Mesenchymal stem cell (in vitro differentiated cells and primary cell): Measurements from ENCODE around the gene TLR5.

Source experiments
- DNase-seq: peaks from one replicate; pipeline ENCODE4 v3.0.0-alpha.2; 2013
- H2AFZ ChIP-seq: one replicate; pipeline ENCODE4 v1.6.1; 2013; ENCODE audit warnings: low read depth, mild to moderate bottlenecking, control low read depth, inconsistent platforms, low read length, moderate library complexity
- H2AK5ac ChIP-seq: 2 replicates; pipeline ENCODE4 v1.6.1; 2013; ENCODE audit warnings: low read length, moderate library complexity, mild to moderate bottlenecking, inconsistent platforms; ENCODE audit not compliant: severe bottlenecking
- H2BK120ac ChIP-seq: one replicate; pipeline ENCODE4 v1.6.1; 2013; ENCODE audit warnings: low read depth, mild to moderate bottlenecking, inconsistent platforms, low read length, moderate library complexity
- H2BK12ac ChIP-seq, 2 experiments: one replicate each; pipeline ENCODE4 v1.6.1; 2013; ENCODE audit warnings: inconsistent platforms in 2 of 2, low read length in 2 of 2, mild to moderate bottlenecking in 2 of 2, moderate library complexity in 2 of 2, control low read depth in 1 of 2
- H2BK15ac ChIP-seq: one replicate; pipeline ENCODE4 v1.6.1; 2013; ENCODE audit warnings: mild to moderate bottlenecking, low read depth, inconsistent platforms; ENCODE audit not compliant: poor library complexity, severe bottlenecking
- H2BK5ac ChIP-seq: 2 replicates; pipeline ENCODE4 v1.6.1; 2013; ENCODE audit warnings: low read depth, mild to moderate bottlenecking, low read length, control low read depth, inconsistent platforms; ENCODE audit not compliant: poor library complexity, severe bottlenecking
- H3K14ac ChIP-seq, 2 experiments: one replicate each; pipeline ENCODE4 v1.6.1; 2013; ENCODE audit warnings: inconsistent platforms in 2 of 2, low read length in 2 of 2, control low read depth in 1 of 2, mild to moderate bottlenecking in 1 of 2, moderate library complexity in 1 of 2
- H3K18ac ChIP-seq, 2 experiments: one replicate each; pipeline ENCODE4 v1.6.1; 2013; ENCODE audit warnings: inconsistent platforms in 2 of 2, low read length in 2 of 2, control low read depth in 1 of 2, low read depth in 1 of 2, mild to moderate bottlenecking in 1 of 2
- H3K23ac ChIP-seq, 2 experiments: one replicate each; pipeline ENCODE4 v1.6.1; 2013; ENCODE audit warnings: inconsistent platforms in 2 of 2, low read length in 2 of 2, mild to moderate bottlenecking in 2 of 2, moderate library complexity in 2 of 2, control low read depth in 1 of 2
- H3K27ac ChIP-seq: 2 replicates; pipeline ENCODE4 v1.5.1; 2013; ENCODE audit warnings: mild to moderate bottlenecking, moderate library complexity, low read length, control low read depth, inconsistent platforms; ENCODE audit not compliant: poor library complexity, severe bottlenecking
- H3K27me3 ChIP-seq, 2 experiments: 2 replicates each; pipeline versions ENCODE4 v1.6.1 to v1.7.0; 2013; ENCODE audit warnings: low read length in 2 of 2, mild to moderate bottlenecking in 2 of 2, moderate library complexity in 2 of 2, control low read depth in 1 of 2, inconsistent platforms in 1 of 2; ENCODE audit not compliant: control insufficient read depth in 1 of 2, insufficient read depth in 1 of 2
- H3K36me3 ChIP-seq, 2 experiments: 2 replicates each; pipeline versions ENCODE4 v1.6.1 to v1.7.0; 2013; ENCODE audit warnings: low read length in 2 of 2, control low read depth in 1 of 2, inconsistent platforms in 1 of 2, low read depth in 1 of 2, mild to moderate bottlenecking in 1 of 2; ENCODE audit not compliant: insufficient read depth in 2 of 2, control insufficient read depth in 1 of 2
- H3K4ac ChIP-seq, 2 experiments: one replicate each; pipeline ENCODE4 v1.6.1; 2013; ENCODE audit warnings: inconsistent platforms in 2 of 2, low read length in 2 of 2, mild to moderate bottlenecking in 2 of 2, moderate library complexity in 2 of 2, control low read depth in 1 of 2, low read depth in 1 of 2
- H3K4me1 ChIP-seq: 2 replicates; pipeline ENCODE4 v1.6.1; 2013; ENCODE audit warnings: low read depth, low read length, control low read depth; ENCODE audit not compliant: control insufficient read depth, insufficient read depth
- H3K4me2 ChIP-seq: 2 replicates; pipeline ENCODE4 v1.6.1; 2013; ENCODE audit warnings: low read length, mild to moderate bottlenecking, inconsistent platforms; ENCODE audit not compliant: poor library complexity, severe bottlenecking
- H3K4me3 ChIP-seq, 2 experiments: 2 replicates each; pipeline versions ENCODE4 v1.5.1 to v1.7.0; 2013; ENCODE audit warnings: low read length in 2 of 2, mild to moderate bottlenecking in 2 of 2, control low read depth in 1 of 2, low read depth in 1 of 2; ENCODE audit not compliant: insufficient read depth in 1 of 2
- H3K79me1 ChIP-seq: replicated peaks from 2 replicates; pipeline ENCODE4 v1.6.1; 2013; ENCODE audit warnings: mild to moderate bottlenecking, control low read depth, low read length, inconsistent platforms; ENCODE audit not compliant: poor library complexity, severe bottlenecking
- H3K9ac ChIP-seq: 2 replicates; pipeline ENCODE4 v1.7.0; 2013; ENCODE audit warnings: mild to moderate bottlenecking, low read length, moderate library complexity
- H3K9me3 ChIP-seq: 2 replicates; pipeline ENCODE4 v1.7.0; 2013; ENCODE audit warnings: mild to moderate bottlenecking, low read length; ENCODE audit not compliant: control insufficient read depth
- H4K8ac ChIP-seq: one replicate; pipeline ENCODE4 v1.6.1; 2013; ENCODE audit warnings: inconsistent platforms, mild to moderate bottlenecking, low read length, moderate library complexity
- H4K91ac ChIP-seq: one replicate; pipeline ENCODE4 v1.6.1; 2013; ENCODE audit warnings: mild to moderate bottlenecking, low read length, inconsistent platforms
- WGBS: methylation state at CpG from one replicate; pipeline ENCODE4 v1.1.7; 2013; ENCODE audit warnings: mixed read lengths; 5-methylcytosine and 5-hydroxymethylcytosine counted together

Gene TLR5

DNA sequence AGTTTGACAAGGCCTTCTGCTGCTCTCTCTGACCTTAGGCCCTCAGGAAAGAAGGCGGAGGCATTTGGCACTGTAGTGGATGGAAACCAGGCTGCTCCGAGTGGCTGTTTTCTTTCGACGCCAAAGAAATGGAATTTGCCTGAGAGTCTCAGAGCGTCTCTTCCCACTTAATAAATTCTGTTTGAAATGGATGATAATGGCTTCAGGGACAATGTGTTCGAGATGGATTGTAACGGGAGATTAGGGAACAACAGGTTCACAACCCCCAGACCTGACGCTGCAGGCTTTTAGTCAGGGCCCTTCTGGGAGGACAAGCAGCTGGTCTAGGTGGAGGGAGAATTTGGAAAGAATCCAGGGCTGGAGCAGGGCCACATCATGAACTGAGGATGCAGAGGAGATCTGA is 58.6 kb downstream of the TLR5 start:
- peaks cover 15 to 39% of the 10 kb centered on the region in 2 experiments for H3K27me3 ChIP-seq
- DNase-seq: no peak
- H2AK5ac ChIP-seq: no peak overlapping the region
- H3K79me1 ChIP-seq: no peaks in the 10 kb centered on the region
- H3K23ac ChIP-seq: no peak overlapping the region
- H3K14ac ChIP-seq: no peak overlapping the region
- no peak overlapping the region for H2BK5ac ChIP-seq
- H3K18ac ChIP-seq: no peak overlapping the region
- 85% methylated on average over 8 of the region's 8 CpGs for WGBS
- no peaks in the 10 kb centered on the region for H3K36me3 ChIP-seq
- H3K27ac ChIP-seq: no peak overlapping the region
- H3K4me3 ChIP-seq: no peak overlapping the region
- H2BK120ac ChIP-seq: no peak overlapping the region
- H4K91ac ChIP-seq: no peak overlapping the region
- no peak overlapping the region for H4K8ac ChIP-seq
- H2BK12ac ChIP-seq: no peak overlapping the region
- peaks cover 2% of the 10 kb centered on the region for H3K4me1 ChIP-seq
- H3K9ac ChIP-seq: no peak overlapping the region
- no peaks in the 10 kb centered on the region for H3K9me3 ChIP-seq
- H2BK15ac ChIP-seq: no peak overlapping the region
- no peak overlapping the region for H2AFZ ChIP-seq
- no peak overlapping the region for H3K4ac ChIP-seq
- no peak overlapping the region for H3K4me2 ChIP-seq

DNA sequence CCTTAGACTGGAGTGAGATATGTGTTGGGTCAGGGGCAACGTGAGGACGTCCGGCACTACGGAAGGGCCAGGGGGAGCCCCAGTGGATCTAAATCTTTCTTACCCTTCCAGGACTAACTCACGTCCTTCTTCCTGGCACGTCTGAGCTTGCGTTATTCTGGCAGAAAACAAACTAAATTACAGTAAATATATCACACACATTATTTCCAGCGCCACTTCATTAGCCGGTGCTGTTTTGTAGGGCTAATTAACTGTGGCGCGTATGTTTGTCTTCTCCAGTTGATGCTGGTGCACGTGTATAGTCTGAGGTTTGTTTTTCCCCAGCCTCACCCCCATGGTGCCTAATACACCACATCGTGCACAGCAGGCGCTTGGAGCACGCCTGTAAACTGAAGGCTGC is 59.2 kb downstream of the TLR5 start:
- H3K4me2 ChIP-seq: no peak overlapping the region
- peaks cover 18 to 35% of the 10 kb centered on the region in 2 experiments for H3K27me3 ChIP-seq
- no peaks in the 10 kb centered on the region for H3K9me3 ChIP-seq
- H3K23ac ChIP-seq: no peak overlapping the region
- H3K36me3 ChIP-seq: no peaks in the 10 kb centered on the region
- H3K4ac ChIP-seq: no peak overlapping the region
- no peak overlapping the region for H3K18ac ChIP-seq
- no peak overlapping the region for H4K91ac ChIP-seq
- 90% methylated on average over 15 of the region's 15 CpGs for whole genome bisulfite sequencing
- no peak overlapping the region for H3K14ac ChIP-seq
- H2AK5ac ChIP-seq: no peak overlapping the region
- DNase-seq: no peak
- no peak overlapping the region for H2AFZ ChIP-seq
- no peak overlapping the region for H2BK15ac ChIP-seq
- H2BK120ac ChIP-seq: no peak overlapping the region
- H4K8ac ChIP-seq: no peak overlapping the region
- no peak overlapping the region for H3K27ac ChIP-seq
- H2BK5ac ChIP-seq: no peak overlapping the region
- no peak overlapping the region for H3K4me3 ChIP-seq
- no peak overlapping the region for H3K9ac ChIP-seq
- H3K4me1 ChIP-seq: peaks cover 2% of the 10 kb centered on the region
- H3K79me1 ChIP-seq: no peaks in the 10 kb centered on the region
- no peak overlapping the region for H2BK12ac ChIP-seq

DNA sequence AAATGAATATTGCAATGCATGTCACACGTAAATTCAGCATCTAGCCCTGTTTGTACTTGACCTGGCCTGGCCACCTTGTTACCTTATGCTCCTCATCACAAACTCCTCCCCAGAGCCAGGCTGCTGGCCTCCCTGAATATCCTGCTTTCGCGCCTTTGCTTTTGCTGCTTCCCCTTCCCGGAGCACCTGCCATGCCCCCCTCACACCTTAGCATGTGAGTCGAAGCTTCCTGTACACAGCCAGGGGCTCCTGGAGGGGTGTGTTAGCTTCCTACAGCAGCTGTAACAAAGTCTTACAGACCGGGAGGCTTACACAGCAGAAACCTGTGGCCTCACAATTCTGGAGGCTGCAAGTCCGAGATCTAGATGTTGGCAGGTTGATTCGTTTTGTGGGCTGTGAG is 60.1 kb downstream of the TLR5 start:
- Histone ChIP-seq H4K91ac (no peak overlapping the region), H3K18ac (no peak overlapping the region), H3K9me3 (no peaks in the 10 kb centered on the region), H3K4me2 (no peak overlapping the region), H3K27me3 (peaks cover 18 to 30% of the 10 kb centered on the region in 2 experiments), H3K23ac (no peak overlapping the region), H3K79me1 (no peaks in the 10 kb centered on the region), H3K4ac (no peak overlapping the region), H3K9ac (no peak overlapping the region), H2BK15ac (no peak overlapping the region), H3K27ac (no peak overlapping the region), H3K4me1 (peaks cover 2% of the 10 kb centered on the region), H4K8ac (no peak overlapping the region), H2BK120ac (no peak overlapping the region), H3K14ac (no peak overlapping the region), H3K36me3 (no peaks in the 10 kb centered on the region), H3K4me3 (no peak overlapping the region), H2AFZ (no peak overlapping the region), H2BK5ac (no peak overlapping the region), H2AK5ac (no peak overlapping the region), H2BK12ac (no peak overlapping the region)
- 84% methylated on average over 8 of the region's 8 CpGs for WGBS
- DNase-seq: no peak

DNA sequence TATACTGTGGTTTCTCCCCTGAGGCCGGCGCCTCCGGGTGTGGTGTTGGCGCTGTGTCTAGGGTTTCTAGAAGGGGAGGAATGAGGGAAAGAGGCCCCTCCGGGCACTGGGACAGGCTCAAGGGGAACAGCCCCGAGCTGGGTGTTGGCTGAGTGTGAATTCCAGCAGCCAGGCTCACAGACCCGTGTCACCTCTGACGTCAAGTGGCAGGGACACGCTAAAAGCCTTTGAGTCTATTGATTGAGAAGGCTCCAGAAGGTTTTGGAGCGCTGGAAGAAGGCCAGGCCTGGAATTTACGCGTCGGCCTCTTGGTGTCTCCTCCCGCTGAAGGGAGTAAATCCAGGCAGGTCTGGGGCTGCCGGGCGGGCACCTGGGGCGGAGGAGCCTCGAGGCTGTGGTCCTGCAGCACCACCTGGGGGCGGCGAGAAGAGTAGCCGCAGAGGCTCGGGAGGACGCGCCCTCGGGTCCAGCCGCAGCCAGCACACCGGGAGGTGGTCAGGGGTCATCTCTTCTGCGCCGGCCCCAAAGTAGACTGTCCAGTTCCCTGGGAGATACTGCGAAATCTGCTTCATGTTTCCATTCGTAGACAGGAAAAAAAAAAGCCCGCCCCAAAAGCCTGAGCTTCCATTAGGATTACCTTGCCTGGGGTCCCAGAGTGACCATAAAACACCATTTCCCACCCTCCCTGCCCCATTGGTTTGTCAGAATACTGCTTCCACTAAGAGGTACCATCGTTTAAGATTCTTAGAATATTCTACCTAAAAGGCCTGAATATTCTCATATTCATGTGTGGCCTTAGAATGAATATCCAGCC is 61.7 kb downstream of the TLR5 start:
- no peak overlapping the region for H2BK5ac ChIP-seq
- H2BK12ac ChIP-seq: no peak overlapping the region
- no peaks in the 10 kb centered on the region for H3K79me1 ChIP-seq
- no peak overlapping the region for H2AK5ac ChIP-seq
- peak overlapping the region in 1 of 2 experiments; percentile 75 for H3K4me3 ChIP-seq
- peaks cover 2% of the 10 kb centered on the region for H3K4me1 ChIP-seq
- no peak overlapping the region for H2BK120ac ChIP-seq
- peak overlapping the region in 1 of 2 experiments; percentile 35 for H3K14ac ChIP-seq
- peak overlapping the region; percentile 11 for H2AFZ ChIP-seq
- DNase-seq: peak; percentile 79
- no peak overlapping the region for H4K8ac ChIP-seq
- peak overlapping the region; percentile 84 for H3K9ac ChIP-seq
- H3K23ac ChIP-seq: no peak overlapping the region
- H3K4me2 ChIP-seq: peak overlapping the region; percentile 75
- 2% methylated on average over 32 of the region's 33 CpGs for WGBS
- no peaks in the 10 kb centered on the region for H3K9me3 ChIP-seq
- no peak overlapping the region for H2BK15ac ChIP-seq
- no peak overlapping the region for H3K4ac ChIP-seq
- no peak overlapping the region for H3K18ac ChIP-seq
- no peaks in the 10 kb centered on the region for H3K36me3 ChIP-seq
- H4K91ac ChIP-seq: no peak overlapping the region
- peak overlapping the region; percentile 22 for H3K27ac ChIP-seq
- H3K27me3 ChIP-seq: peaks cover 33 to 43% of the 10 kb centered on the region in 2 experiments
